Muscle layer of duodenum (tissue), 2 donors: ENCODE data around the gene TRIO.

Source experiments
- H3K27ac ChIP-seq: one replicate; pipeline ENCODE4 v1.7.0; 2013; ENCODE audit warnings: mild to moderate bottlenecking, low read length
- H3K27me3 ChIP-seq: one replicate; pipeline ENCODE4 v1.7.0; 2013; ENCODE audit warnings: low read depth, mild to moderate bottlenecking, control low read depth, low read length
- H3K36me3 ChIP-seq, 2 donors: one replicate each; pipeline ENCODE4 v1.7.0; 2013; ENCODE audit warnings: low read length in 2 of 2, control low read depth in 1 of 2, mild to moderate bottlenecking in 1 of 2; ENCODE audit not compliant: insufficient read depth in 2 of 2, control insufficient read depth in 1 of 2
- H3K4me1 ChIP-seq, 2 donors: one replicate each; pipeline ENCODE4 v1.7.0; 2013; ENCODE audit warnings: low read length in 2 of 2, mild to moderate bottlenecking in 2 of 2, control low read depth in 1 of 2, moderate library complexity in 1 of 2; ENCODE audit not compliant: insufficient read depth in 2 of 2, control insufficient read depth in 1 of 2
- H3K4me3 ChIP-seq, 2 donors: one replicate each; pipeline ENCODE4 v1.7.0; 2013; ENCODE audit warnings: low read length in 2 of 2, low read depth in 1 of 2, mild to moderate bottlenecking in 1 of 2
- H3K9me3 ChIP-seq, 2 donors: one replicate each; pipeline ENCODE4 v1.7.0; 2013; ENCODE audit warnings: low read length in 2 of 2, control low read depth in 1 of 2, mild to moderate bottlenecking in 1 of 2; ENCODE audit not compliant: control insufficient read depth in 1 of 2
- donor health status: healthy.

Gene TRIO

DNA sequence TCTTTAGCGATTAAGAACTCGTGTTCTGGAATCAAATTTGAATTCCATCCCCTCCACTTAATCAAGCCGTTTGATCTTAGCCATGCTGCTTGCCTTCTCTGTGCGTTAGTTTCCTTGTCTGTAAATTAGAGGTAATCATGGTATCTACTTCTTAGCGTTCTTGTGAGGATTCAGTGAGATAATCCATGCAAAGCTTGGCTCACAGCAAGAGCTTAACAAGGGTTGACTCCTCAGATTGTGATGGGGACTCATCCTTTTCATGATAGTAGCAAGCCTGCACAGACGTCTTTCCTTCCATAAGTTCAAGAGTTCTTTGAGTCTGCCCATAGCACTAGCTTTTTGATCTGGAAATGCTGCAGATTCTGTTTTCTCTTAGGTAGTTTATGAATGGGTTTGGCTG, 72.8 kb downstream of the TRIO start:
- peaks cover 37 to 62% of the 10 kb centered on the region in 2 donors for H3K4me1 ChIP-seq
- no peaks in the 10 kb centered on the region for H3K27me3 ChIP-seq
- no peaks in the 10 kb centered on the region for H3K9me3 ChIP-seq
- no peak overlapping the region for H3K4me3 ChIP-seq
- H3K36me3 ChIP-seq = no peaks in the 10 kb centered on the region
- no peak overlapping the region for H3K27ac ChIP-seq

DNA sequence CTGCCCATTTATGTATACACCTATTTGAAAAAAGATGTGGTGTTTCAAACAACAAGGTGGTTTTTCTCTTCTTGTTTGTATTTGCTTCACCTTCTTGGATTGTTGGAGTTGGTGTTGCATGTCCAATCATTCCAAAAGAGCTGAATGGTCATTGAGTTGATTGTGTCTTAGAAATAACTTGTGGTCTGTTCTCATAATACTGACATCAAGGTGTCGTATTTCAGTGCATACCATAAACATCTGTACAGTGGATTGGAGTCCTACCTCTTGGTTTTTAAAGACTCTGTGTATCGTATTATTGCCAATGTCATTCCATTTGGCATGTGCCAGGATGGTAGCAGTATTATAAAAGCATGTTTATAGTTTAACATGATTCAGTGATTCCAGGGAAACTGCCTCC, 73.2 kb downstream of the TRIO start:
- Histone ChIP-seq H3K36me3 (no peaks in the 10 kb centered on the region), H3K27ac (peak overlapping the region; percentile 80), H3K4me3 (no peak overlapping the region), H3K9me3 (no peaks in the 10 kb centered on the region), H3K27me3 (no peaks in the 10 kb centered on the region), H3K4me1 (peaks cover 37 to 62% of the 10 kb centered on the region in 2 donors)

DNA sequence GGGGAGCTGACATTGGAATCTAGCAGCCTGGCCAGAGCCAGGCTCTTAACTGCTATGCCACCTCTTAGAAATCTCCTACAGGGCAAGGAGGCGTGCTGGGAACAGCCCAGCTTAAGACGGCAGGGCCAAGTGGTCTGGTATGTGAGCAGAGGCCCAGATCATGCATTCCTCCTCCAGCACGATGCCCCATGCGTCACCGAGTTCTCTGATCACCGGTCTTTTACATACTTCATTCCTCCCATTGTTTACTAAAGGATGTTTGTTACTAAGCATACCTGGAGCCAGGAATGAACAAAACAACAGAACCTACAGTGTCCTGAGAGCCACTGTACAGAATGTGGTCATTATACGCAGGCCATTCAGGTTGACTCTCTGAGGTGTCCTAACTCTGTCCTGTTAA, 73.8 kb downstream of the TRIO start:
- H3K27ac ChIP-seq = peak overlapping the region; percentile 80
- no peaks in the 10 kb centered on the region for H3K9me3 ChIP-seq
- no peaks in the 10 kb centered on the region for H3K36me3 ChIP-seq
- no peak overlapping the region for H3K4me3 ChIP-seq
- H3K27me3 ChIP-seq = no peaks in the 10 kb centered on the region
- H3K4me1 ChIP-seq = peaks cover 37 to 60% of the 10 kb centered on the region in 2 donors

DNA sequence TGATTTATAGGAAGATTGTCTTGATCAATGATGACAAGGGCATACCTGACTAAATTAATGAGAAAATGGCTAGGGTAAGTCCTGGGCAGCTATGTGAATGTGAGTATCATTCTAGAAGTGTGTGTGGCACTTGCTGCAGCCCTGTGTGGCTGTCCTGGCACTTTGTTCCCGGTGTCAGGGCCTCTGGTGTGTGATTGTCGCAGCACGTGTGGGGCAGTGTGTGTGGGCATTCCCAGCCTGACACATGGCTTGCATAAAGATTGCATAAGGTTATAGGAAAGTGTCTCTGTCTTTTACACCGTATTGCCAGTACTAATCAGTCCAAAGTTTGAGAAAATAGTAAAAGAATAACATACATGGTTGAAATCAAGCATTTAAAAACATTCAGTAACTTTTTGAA, 74.4 kb downstream of the TRIO start:
- peaks cover 31 to 53% of the 10 kb centered on the region in 2 donors for H3K4me1 ChIP-seq
- H3K4me3 ChIP-seq = no peak overlapping the region
- H3K27me3 ChIP-seq = no peaks in the 10 kb centered on the region
- H3K27ac ChIP-seq = peak overlapping the region; percentile 80
- no peaks in the 10 kb centered on the region for H3K36me3 ChIP-seq
- H3K9me3 ChIP-seq = no peaks in the 10 kb centered on the region

DNA sequence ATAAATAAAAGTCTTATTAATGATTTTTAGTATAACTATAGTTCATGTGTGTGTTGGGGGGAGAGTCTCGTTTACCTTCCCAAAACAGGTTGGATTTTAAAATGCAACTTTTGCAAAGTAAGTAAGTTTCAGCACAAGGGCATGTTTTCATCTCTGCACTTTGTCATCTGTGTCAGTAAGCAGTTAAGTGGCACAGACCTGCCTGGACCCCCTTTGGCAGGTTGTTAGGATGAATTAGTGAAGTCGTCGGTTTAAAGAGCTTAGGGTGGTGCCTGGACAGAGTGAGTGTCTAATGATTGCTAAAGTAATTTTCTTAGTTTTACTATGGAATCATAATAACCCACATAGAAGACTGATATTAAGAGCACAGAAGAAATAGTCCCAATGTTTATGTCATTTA, 74.9 kb downstream of the TRIO start:
- no peaks in the 10 kb centered on the region for H3K27me3 ChIP-seq
- H3K9me3 ChIP-seq = no peaks in the 10 kb centered on the region
- peaks cover 29 to 52% of the 10 kb centered on the region in 2 donors for H3K4me1 ChIP-seq
- no peaks in the 10 kb centered on the region for H3K36me3 ChIP-seq
- H3K4me3 ChIP-seq = no peak overlapping the region
- peak overlapping the region; percentile 81 for H3K27ac ChIP-seq

DNA sequence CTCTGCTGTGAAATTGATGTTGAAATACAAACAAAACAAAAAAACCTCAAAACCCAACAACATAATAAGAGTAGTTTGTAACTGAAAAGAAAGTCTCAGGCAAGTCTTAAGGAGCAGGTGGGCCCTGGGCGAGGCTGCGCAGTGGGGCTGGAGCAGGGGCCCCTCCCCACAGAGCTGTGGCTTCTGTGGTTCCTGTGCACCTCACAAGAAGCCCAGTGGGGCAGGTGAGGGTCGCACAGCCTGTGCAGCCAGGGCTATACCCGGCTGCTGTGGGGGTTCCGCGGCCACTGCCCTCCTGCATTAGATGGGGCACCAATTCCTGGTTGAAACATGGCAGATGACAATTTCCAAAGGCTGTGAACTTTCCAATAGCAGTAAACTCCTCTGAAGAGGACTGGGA, 75.3 kb downstream of the TRIO start:
- Histone ChIP-seq H3K4me3 (no peak overlapping the region), H3K9me3 (no peaks in the 10 kb centered on the region), H3K27ac (peak overlapping the region; percentile 81), H3K27me3 (no peaks in the 10 kb centered on the region), H3K36me3 (no peaks in the 10 kb centered on the region), H3K4me1 (peaks cover 29 to 50% of the 10 kb centered on the region in 2 donors)

DNA sequence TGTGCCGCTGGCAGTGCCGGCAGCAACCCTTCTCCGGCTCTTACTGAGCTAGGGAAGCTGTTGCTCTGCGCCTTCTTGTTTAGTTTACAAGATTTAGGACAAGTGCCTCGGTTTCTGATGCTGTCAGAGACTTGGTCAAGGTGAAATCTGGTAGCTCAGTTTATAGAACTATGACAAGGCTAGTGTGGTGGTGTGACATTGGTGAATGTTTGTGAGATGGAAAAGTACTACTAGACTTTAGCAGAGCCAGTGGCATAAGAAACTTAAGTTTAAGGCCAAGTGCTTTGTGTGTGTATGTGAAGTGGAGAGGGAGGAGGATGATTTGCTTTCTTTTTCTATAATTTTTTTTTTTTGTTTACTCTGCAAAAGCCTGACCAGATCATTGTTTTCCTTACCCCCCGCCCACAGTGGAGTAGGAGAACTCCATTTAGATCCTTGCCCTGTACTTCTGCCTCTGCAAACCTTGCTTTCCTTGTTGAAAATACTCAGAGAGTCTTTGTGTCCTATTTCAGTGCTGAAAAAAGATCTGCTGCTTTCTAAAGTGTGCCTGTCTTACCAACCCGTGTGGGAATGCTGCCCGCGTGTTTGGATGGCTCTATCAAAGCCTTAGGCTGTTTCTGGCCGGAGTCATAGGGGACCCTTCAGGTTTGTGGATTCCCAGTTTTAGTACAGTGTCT, 75.9 kb downstream of the TRIO start:
- Histone ChIP-seq H3K27ac (peak overlapping the region; percentile 81), H3K9me3 (no peaks in the 10 kb centered on the region), H3K4me1 (peaks cover 29 to 45% of the 10 kb centered on the region in 2 donors), H3K27me3 (no peaks in the 10 kb centered on the region), H3K4me3 (no peak overlapping the region), H3K36me3 (no peaks in the 10 kb centered on the region)

DNA sequence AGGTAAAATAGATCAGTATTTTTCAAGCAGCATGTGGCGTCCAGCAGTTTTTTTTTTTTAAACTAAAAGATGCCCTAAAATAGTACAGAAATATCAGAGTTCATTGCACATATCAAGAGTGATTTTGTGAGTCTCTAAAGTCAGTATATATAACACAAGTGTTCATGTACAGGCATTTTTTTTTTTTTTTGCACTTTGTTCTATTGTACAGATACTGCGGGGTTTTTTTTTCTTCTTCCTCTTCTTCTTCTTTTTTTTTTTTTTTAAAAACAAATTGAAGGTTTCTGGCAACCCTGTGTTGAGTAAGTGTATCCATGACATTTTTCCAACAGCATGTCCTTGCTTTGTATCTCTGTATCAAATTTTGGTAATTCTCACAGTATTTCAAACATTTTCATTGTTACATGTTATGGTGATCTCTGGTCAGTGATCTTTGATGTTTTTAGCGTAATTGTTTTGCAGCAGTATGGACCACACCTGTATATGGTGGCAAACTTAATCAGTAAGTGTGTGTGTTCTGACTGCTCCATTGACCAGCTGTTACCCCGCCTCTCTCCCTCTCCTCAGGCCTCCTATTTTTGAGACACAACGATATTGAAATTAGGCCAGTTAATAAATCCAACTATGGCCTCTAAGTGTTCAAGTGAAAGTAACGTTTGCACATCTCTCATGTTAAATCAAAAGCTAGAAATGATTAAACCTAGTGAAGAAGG, 76.8 kb downstream of the TRIO start:
- H3K9me3 ChIP-seq = no peaks in the 10 kb centered on the region
- no peaks in the 10 kb centered on the region for H3K36me3 ChIP-seq
- H3K4me3 ChIP-seq = no peak overlapping the region
- H3K27me3 ChIP-seq = no peaks in the 10 kb centered on the region
- peaks cover 29 to 42% of the 10 kb centered on the region in 2 donors for H3K4me1 ChIP-seq
- H3K27ac ChIP-seq = peak overlapping the region; percentile 81

DNA sequence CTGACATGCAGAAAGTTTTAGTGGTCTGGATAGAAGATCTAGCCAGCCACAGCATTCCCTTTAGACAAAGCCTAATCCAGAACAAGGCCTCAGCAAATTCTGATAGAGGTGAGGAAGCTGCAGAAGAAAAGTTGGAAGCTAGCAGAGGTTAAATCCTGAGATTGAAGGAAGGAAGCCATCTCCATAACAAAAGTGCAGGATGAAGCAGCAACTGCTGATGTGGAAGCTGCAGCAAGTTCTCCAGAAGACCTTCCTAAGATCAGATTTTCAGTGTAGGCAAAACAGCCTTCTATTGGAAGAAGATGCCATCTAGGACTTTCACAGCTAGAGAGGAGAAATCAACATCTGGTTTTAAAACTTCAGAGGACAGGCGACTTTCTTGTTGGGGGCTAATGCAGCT, 77.5 kb downstream of the TRIO start:
- no peaks in the 10 kb centered on the region for H3K36me3 ChIP-seq
- no peaks in the 10 kb centered on the region for H3K9me3 ChIP-seq
- H3K4me1 ChIP-seq = peaks cover 29 to 42% of the 10 kb centered on the region in 2 donors
- no peak overlapping the region for H3K27ac ChIP-seq
- H3K27me3 ChIP-seq = no peaks in the 10 kb centered on the region
- no peak overlapping the region for H3K4me3 ChIP-seq

DNA sequence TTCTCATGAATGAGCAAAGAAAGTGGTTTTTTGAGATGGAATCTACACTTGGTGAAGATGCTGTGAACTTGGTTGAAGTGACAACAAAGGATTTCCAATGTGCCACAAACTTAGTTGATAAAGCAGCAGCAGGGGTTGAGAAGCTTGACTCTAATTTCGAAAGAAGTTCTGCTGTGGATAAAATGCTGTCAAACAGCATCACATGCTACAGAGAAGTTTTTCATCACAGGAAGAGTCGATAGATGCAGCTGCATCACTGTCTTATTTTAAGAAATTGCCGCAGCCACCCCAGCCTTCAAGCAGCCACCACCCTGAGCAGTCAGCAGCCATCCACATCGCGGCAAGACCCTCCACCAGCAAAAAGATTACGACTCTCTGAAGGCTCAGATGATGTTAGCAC, 78.6 kb downstream of the TRIO start:
- no peaks in the 10 kb centered on the region for H3K9me3 ChIP-seq
- no peaks in the 10 kb centered on the region for H3K27me3 ChIP-seq
- no peaks in the 10 kb centered on the region for H3K36me3 ChIP-seq
- H3K4me3 ChIP-seq = no peak overlapping the region
- H3K4me1 ChIP-seq = peaks cover 23 to 42% of the 10 kb centered on the region in 2 donors
- H3K27ac ChIP-seq = no peak overlapping the region

DNA sequence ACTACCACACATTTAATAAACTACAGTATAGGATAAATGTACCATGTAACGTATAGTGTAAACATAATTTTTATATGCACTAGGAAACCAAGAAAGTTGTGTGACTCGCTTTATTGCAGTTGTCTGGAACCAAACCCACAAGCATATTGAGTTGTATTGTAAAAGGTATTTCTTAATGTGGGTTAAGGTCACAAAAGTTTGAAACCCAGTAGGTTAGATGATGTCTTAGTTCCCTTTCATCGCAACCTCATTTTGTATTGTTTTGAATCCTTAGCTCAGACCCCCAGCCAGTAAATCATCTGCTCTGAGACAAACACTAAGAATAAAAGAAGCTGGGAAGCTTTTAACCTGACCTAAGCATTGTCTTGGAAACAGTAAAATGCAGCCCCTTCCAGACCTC, 79.1 kb downstream of the TRIO start:
- Histone ChIP-seq H3K27ac (no peak overlapping the region), H3K36me3 (no peaks in the 10 kb centered on the region), H3K27me3 (no peaks in the 10 kb centered on the region), H3K4me3 (no peak overlapping the region), H3K9me3 (no peaks in the 10 kb centered on the region), H3K4me1 (peaks cover 19 to 39% of the 10 kb centered on the region in 2 donors)
